ENCODE results near the gene OR8G5.

DNA sequence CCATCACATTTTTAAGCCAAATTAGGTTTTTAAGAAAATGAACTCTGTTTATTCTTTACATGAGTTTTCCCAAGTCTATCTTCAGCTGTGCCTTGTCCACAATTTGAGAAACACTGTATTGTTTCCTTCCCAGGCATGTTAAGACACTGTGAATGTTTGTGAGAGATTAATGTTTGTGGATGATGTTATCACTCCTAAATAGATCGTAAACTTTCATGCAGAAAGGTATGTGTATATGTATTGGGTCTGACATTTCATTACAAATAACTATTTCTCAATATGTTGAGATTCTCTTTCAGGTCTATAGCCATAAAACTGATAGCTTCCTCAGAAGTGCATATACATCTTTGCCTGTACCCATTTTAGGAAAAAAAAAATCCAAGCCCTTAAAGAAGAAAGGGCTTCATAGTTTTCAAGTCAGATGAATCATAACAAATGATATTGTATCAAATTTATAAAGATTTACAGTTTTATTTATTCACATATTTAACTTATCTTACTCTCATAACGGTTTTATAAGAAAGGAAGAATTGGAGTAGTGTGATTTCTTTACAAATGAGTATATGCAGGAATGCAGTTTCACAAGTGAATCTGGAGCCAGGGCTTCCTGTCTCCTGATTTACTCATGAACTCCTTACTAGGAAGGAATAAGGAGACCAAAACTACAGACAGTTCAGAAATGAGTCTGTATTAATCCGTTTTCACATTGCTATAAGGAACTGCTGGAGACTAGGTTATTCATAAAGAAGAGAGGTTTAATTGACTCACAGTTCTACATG is 46.4 kb downstream of the OR8G5 start:
- TF ChIP-seq EZH2 (IDR thresholded peaks at IDR 0.05; ENCODE audit: insufficient read depth, low read length), result no peak
- TF ChIP-seq, protein P1, sequence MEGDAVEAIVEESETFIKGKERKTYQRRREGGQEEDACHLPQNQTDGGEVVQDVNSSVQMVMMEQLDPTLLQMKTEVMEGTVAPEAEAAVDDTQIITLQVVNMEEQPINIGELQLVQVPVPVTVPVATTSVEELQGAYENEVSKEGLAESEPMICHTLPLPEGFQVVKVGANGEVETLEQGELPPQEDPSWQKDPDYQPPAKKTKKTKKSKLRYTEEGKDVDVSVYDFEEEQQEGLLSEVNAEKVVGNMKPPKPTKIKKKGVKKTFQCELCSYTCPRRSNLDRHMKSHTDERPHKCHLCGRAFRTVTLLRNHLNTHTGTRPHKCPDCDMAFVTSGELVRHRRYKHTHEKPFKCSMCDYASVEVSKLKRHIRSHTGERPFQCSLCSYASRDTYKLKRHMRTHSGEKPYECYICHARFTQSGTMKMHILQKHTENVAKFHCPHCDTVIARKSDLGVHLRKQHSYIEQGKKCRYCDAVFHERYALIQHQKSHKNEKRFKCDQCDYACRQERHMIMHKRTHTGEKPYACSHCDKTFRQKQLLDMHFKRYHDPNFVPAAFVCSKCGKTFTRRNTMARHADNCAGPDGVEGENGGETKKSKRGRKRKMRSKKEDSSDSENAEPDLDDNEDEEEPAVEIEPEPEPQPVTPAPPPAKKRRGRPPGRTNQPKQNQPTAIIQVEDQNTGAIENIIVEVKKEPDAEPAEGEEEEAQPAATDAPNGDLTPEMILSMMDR (IDR thresholded peaks at IDR 0.05; ENCODE audit: insufficient read depth, low read depth, low read length), result no peak
